Skeletal muscle tissue (tissue), 4 donors: ENCODE results near the gene ADAMTS18. TPM values are rescaled to one million over a fixed set of nuclear protein-coding genes. Genes with fewer than 3 reads are reported as not detected.

Experiments
- H3K27ac ChIP-seq: one replicate; pipeline ENCODE4 v1.7.0; 2013; ENCODE audit warnings: mild to moderate bottlenecking, low read depth, low read length, inconsistent platforms
- H3K27me3 ChIP-seq, 3 donors: one replicate each; pipeline ENCODE4 v1.7.0; 2013; ENCODE audit warnings: low read length in 3 of 3; ENCODE audit not compliant: control insufficient read depth in 3 of 3, insufficient read depth in 3 of 3
- H3K36me3 ChIP-seq, 3 donors: one replicate each; pipeline ENCODE4 v1.7.0; 2013; ENCODE audit warnings: low read length in 3 of 3; ENCODE audit not compliant: control insufficient read depth in 3 of 3, insufficient read depth in 3 of 3
- H3K4me1 ChIP-seq, 3 donors: one replicate each; pipeline ENCODE4 v1.7.0; 2013; ENCODE audit warnings: low read length in 3 of 3, mild to moderate bottlenecking in 3 of 3; ENCODE audit not compliant: control insufficient read depth in 3 of 3, insufficient read depth in 3 of 3
- H3K4me3 ChIP-seq, 3 donors: one replicate each; pipeline ENCODE4 v1.7.0; 2013; ENCODE audit warnings: low read length in 3 of 3
- H3K9ac ChIP-seq, 3 donors: one replicate each; pipeline ENCODE4 v1.7.0; 2013; ENCODE audit warnings: low read length in 3 of 3, mild to moderate bottlenecking in 3 of 3, moderate library complexity in 2 of 3, low read depth in 1 of 3
- H3K9me3 ChIP-seq, 3 donors: one replicate each; pipeline ENCODE4 v1.7.0; 2013; ENCODE audit warnings: low read length in 3 of 3; ENCODE audit not compliant: control insufficient read depth in 3 of 3
- total RNA-seq: library from RNA; depleted of rRNA; stranded (reverse); fragments of >200 nt; gene quantifications from one replicate; pipeline ENCODE4 v1.2.3, GENCODE V29; 2014
- donor health status: Osteomylitis.

Gene ADAMTS18
- total RNA-seq, 1 donor from 2014 or later = 5.2 TPM

DNA sequence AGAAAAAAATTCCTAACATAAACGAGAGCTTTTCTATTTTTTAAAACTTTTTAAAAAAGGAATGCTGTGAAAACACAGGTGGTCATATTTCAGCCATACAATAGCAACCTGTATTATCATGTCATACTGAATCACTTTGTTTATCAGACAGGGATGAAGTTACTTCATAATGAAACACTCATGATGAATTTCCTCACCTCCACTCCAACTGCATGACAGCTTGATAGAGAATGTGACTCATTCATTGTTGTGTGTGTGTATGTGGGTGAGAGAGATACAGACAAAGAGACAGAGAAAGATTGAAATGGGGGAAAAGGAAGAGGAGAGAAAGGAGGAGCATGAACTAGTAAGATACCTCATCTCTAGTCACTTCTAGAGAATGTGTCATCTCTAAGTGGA, 126.7 kb downstream of the ADAMTS18 start:
- H3K27me3 ChIP-seq = peaks cover 0 to 4% (median 0%) of the 10 kb centered on the region in 3 donors
- H3K27ac ChIP-seq = no peak overlapping the region
- H3K9ac ChIP-seq = no peak overlapping the region
- no peaks in the 10 kb centered on the region for H3K36me3 ChIP-seq
- no peak overlapping the region for H3K4me3 ChIP-seq
- H3K9me3 ChIP-seq = no peaks in the 10 kb centered on the region
- H3K4me1 ChIP-seq = no peaks in the 10 kb centered on the region

DNA sequence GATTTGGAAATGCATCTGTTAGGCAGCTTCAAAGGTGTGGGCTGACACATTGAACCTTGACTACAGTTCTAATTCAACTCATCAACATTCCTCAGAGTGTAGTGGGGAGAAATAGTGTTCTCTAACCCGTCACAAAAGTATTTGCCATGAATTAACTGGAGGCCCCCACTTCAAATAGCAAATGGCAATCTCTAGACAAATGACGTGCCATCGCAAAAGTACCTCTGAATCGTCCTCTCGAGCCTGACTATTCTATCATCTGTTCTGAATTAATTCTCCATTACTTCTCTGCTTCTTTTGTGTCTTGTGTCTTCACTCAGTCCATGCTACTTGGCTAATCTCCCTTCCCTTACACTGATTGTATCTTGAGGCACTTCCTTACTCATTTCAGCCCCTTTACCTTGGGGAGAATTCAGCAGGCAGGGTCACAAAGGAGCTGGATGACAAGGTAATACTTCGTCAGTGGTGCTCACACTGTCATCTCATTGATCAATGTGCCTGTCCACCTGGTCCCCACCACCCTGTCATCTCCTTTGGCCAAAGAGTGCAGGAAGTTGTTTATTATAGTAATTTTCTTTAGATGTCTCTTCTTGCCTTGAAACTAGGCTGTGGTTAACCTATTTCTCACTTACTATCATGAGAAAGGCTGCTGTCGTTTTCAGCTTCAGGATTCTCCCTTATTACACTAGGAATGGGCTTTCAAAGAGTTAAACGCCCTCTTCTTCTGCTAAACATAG, 127.2 kb downstream of the ADAMTS18 start:
- Histone ChIP-seq H3K9ac (no peak overlapping the region), H3K36me3 (no peaks in the 10 kb centered on the region), H3K4me3 (no peak overlapping the region), H3K9me3 (no peaks in the 10 kb centered on the region), H3K27me3 (peaks cover 0 to 4% (median 0%) of the 10 kb centered on the region in 3 donors), H3K27ac (no peak overlapping the region), H3K4me1 (no peaks in the 10 kb centered on the region)

DNA sequence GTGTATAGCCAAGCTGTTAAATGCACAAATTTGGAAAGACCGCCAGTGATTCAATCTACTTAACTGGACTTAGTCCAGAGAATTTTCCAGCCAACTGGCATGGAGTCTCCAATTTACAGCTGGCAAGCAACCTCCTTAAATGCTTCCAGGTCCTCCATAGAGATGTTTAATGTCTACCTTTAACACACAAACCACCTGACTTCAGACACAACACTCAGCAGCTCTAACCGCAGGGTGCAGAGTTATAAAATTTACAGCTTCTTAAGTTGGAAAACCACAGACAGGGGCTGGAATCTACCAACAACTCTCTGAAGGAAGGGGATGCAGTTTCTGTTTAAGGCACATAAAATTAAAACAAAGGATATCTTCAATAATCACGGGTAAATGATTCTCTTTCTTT, 128.8 kb downstream of the ADAMTS18 start:
- no peaks in the 10 kb centered on the region for H3K4me1 ChIP-seq
- H3K4me3 ChIP-seq = no peak overlapping the region
- H3K9me3 ChIP-seq = no peaks in the 10 kb centered on the region
- peaks cover 0 to 4% (median 0%) of the 10 kb centered on the region in 3 donors for H3K27me3 ChIP-seq
- no peaks in the 10 kb centered on the region for H3K36me3 ChIP-seq
- H3K27ac ChIP-seq = no peak overlapping the region
- no peak overlapping the region for H3K9ac ChIP-seq

DNA sequence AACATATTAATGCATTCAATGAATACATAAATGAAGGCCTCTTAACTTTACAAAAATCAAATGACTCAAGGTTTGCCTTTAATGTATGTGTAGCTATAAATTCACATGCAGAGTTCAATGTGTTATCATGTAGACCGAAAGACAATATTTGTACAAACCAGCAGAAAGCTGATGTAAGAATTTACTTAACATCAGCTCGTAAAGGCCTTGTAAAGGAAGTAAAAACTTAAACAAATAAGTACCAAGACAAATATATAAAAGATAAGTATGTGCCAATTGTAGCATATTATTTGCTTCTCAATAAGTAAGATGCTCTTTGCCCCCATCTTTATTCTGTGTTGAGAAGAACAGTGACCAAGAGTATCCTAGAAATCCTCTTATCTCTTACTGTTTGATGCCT, 130.0 kb downstream of the ADAMTS18 start:
- H3K36me3 ChIP-seq = no peaks in the 10 kb centered on the region
- H3K4me3 ChIP-seq = no peak overlapping the region

DNA sequence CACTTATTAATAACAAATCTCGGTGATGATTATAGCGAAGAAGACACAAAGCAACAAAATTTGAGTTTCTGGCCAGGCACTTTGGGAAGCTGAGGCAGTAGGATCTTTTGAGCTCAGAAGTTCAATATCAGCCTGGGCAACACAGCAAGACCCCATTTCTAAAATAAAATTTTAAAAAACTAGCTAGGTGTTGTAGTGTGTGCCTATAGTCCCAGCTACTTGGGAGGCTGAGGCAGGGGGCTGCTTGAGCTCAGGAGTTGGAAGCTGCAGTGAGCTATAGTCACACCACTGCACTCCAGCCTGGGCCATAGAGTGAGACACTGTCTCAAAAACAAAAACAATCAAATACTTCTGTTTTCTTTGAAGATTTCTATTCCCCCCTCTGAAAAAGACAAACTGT, 130.7 kb downstream of the ADAMTS18 start:
- H3K4me1 ChIP-seq = no peaks in the 10 kb centered on the region

More for the DNA sequence above, 130.0 kb downstream of the ADAMTS18 start:
- Histone ChIP-seq H3K27me3 (peaks cover 0 to 4% (median 0%) of the 10 kb centered on the region in 3 donors), H3K9ac (no peak overlapping the region), H3K9me3 (no peaks in the 10 kb centered on the region), H3K4me1 (no peaks in the 10 kb centered on the region), H3K27ac (no peak overlapping the region)

DNA sequence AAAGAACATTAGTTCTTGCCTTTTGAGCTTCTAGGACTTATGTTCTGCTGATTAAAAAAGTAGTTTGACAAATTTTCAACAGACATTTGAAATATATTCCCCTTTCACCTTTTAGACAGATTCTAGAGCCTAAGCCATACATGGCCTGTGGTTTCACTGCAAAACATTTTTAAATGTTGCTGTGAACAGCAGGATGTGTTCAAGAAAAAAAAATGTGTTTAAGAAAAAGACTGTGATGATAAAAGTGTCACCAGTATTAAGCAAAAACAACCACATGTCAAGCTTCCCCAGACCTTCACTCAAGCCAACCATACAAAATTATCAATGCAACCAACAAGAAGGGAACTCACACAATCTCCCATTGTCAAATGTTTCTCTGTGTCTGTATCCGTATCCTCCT, 132.2 kb downstream of the ADAMTS18 start:
- no peak overlapping the region for H3K27ac ChIP-seq
- H3K4me1 ChIP-seq = no peaks in the 10 kb centered on the region
- peaks cover 0 to 4% (median 0%) of the 10 kb centered on the region in 3 donors for H3K27me3 ChIP-seq
- no peaks in the 10 kb centered on the region for H3K9me3 ChIP-seq
- H3K36me3 ChIP-seq = no peaks in the 10 kb centered on the region
- no peak overlapping the region for H3K4me3 ChIP-seq
- no peak overlapping the region for H3K9ac ChIP-seq

More for the DNA sequence above, 130.7 kb downstream of the ADAMTS18 start:
- Histone ChIP-seq H3K36me3 (no peaks in the 10 kb centered on the region), H3K9ac (no peak overlapping the region), H3K4me3 (no peak overlapping the region), H3K27ac (no peak overlapping the region), H3K27me3 (peaks cover 0 to 4% (median 0%) of the 10 kb centered on the region in 3 donors), H3K9me3 (no peaks in the 10 kb centered on the region)

DNA sequence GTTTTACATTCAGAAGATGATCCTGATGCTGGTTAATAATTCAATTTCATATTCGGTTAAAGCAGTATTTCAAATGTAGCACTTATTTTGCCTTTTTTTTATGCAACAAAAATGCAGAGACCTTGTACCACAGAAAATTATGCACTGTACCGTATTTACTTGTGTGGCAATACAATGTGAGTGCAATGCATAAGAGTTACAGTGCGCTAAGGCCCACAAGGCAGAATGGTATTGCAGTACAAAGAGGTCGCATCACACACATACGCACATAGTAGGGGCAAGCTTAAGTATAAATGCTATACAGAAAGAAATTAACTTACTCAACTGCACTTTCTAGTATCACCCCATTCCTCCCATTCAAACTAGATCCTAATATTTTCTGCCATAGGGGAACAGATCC, 132.6 kb downstream of the ADAMTS18 start:
- no peak overlapping the region for H3K4me3 ChIP-seq
- no peaks in the 10 kb centered on the region for H3K36me3 ChIP-seq

DNA sequence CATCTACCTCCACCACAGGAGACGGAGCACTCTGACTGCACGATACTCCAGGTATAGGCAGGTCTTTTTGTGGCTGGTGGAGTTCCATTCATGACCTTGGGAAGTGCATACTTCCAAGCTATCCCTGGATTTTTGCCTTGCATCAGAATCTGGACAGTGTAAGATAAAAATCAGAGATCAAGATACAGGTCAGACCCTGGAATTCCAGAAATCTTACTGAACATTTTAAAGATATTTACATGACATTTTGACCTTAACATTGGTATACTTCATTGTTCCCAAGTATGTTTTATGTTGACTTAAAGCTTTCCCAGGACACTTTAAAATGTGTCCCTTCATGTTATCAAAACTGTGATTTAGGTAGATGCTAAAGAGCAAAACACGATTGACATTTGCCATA, 134.6 kb downstream of the ADAMTS18 start:
- H3K4me3 ChIP-seq = no peak overlapping the region
- H3K36me3 ChIP-seq = no peaks in the 10 kb centered on the region
- H3K9me3 ChIP-seq = no peaks in the 10 kb centered on the region
- no peak overlapping the region for H3K27ac ChIP-seq
- no peak overlapping the region for H3K9ac ChIP-seq
- H3K4me1 ChIP-seq = no peaks in the 10 kb centered on the region
- H3K27me3 ChIP-seq = no peaks in the 10 kb centered on the region

More for the DNA sequence above, 132.6 kb downstream of the ADAMTS18 start:
- Histone ChIP-seq H3K27ac (no peak overlapping the region), H3K4me1 (no peaks in the 10 kb centered on the region), H3K27me3 (peaks cover 0 to 4% (median 0%) of the 10 kb centered on the region in 3 donors), H3K9ac (no peak overlapping the region), H3K9me3 (no peaks in the 10 kb centered on the region)

DNA sequence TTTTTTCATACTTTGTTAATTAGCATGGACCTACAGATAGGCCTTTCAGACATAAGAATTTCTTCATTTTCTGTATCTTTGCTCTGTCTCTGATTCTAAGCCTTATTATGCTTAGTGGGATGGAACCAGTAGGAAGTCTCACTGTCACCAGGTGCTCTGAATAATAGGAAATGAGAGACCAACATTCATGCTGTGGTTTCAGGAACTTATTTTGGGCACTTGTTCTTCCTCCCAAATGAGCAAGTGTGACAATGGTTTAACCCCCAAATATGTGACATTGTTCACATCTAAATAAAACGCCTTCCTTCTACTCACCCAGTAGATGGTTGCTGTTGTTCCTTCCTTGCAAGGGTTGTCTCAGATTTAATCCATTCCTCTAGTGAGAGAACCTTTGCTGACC, 135.4 kb downstream of the ADAMTS18 start:
- H3K27me3 ChIP-seq = peaks cover 0 to 2% (median 0%) of the 10 kb centered on the region in 3 donors
- no peak overlapping the region for H3K4me3 ChIP-seq
- no peak overlapping the region for H3K9ac ChIP-seq
- no peaks in the 10 kb centered on the region for H3K9me3 ChIP-seq
- H3K27ac ChIP-seq = no peak overlapping the region
- H3K4me1 ChIP-seq = no peaks in the 10 kb centered on the region
- no peaks in the 10 kb centered on the region for H3K36me3 ChIP-seq

DNA sequence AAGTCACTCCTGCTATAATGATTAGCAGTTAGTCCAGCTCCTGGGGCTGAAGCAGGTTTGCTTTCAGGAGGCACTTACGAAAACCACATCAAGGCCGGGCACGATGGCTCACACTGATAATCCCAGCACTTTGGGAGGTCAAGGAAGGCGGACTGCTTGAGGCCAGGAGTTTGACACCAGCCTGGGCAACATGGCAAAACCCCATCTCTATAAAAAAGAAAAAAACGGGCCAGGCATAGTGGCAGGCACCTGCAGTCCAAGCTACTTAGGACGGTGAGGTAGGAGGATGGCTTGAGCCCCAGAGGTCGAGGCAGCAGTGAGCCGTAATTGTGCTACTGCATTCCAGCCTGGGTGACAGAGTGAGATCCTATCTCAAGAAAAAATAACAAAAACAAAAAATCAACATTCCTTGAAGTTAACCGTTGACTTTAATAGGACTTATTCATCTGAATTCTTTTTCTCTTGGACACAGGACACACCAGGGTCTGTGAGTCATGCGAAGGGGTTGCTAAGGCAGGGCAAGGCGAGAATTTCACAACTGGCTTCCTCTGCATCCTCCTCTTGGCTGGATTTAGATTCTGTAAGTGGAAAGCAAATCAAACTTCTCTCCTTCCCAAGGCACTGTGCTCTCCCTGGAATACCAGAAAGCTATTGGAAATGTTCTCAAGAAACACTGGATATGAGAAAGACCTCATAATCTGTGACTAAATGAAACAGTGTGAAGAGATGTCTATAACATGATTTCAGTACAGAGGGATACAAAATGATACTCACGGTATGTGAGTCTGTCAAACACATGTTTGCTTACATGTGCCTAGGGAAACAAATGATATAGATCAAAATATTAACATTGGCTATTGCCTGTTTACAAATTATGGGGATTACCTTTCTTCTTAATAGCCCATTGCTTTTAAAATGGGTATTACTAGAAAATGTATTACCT, 136.1 kb downstream of the ADAMTS18 start:
- H3K9me3 ChIP-seq = no peaks in the 10 kb centered on the region
- no peak overlapping the region for H3K4me3 ChIP-seq
- no peak overlapping the region for H3K27ac ChIP-seq
- peaks cover 0 to 2% (median 0%) of the 10 kb centered on the region in 3 donors for H3K27me3 ChIP-seq
- H3K36me3 ChIP-seq = no peaks in the 10 kb centered on the region
- no peak overlapping the region for H3K9ac ChIP-seq
- H3K4me1 ChIP-seq = no peaks in the 10 kb centered on the region
